GM18873 (cell line): ENCODE data around the gene CALML5.

Experiments
- ATAC-seq: cut with Tn5 transposase; IDR thresholded peaks from one replicate; pipeline ENCODE4 v1.9.1; 2021; ENCODE audit warnings: mild to moderate bottlenecking, moderate library complexity, moderate number of reproducible peaks; ENCODE audit not compliant: unreplicated experiment, low FRiP score

CALML5 gene

GRCh38 chr10:5519054-5519453 is 19.7 kb upstream of the CALML5 start:
- no peak for ATAC-seq

GRCh38 chr10:5518143-5518542 is 18.8 kb upstream of the CALML5 start:
- ATAC-seq = no peak

GRCh38 chr10:5517546-5517945 is 18.2 kb upstream of the CALML5 start:
- no peak for ATAC-seq

GRCh38 chr10:5515948-5516761 is 16.8 kb upstream of the CALML5 start:
- ATAC-seq = no peak

- no peak for ATAC-seq
Observed at GRCh38 chr10:5514226-5514850, 15.0 kb upstream of the CALML5 start.

GRCh38 chr10:5512881-5513612 is 13.7 kb upstream of the CALML5 start:
- ATAC-seq = no peak

GRCh38 chr10:5512331-5512730 is 13.0 kb upstream of the CALML5 start:
- ATAC-seq = no peak

GRCh38 chr10:5511885-5512280 is 12.5 kb upstream of the CALML5 start:
- no peak for ATAC-seq

GRCh38 chr10:5511231-5511884 is 12.0 kb upstream of the CALML5 start:
- no peak for ATAC-seq

- no peak for ATAC-seq
Observed at GRCh38 chr10:5510281-5511072, 11.1 kb upstream of the CALML5 start.

- no peak for ATAC-seq
Observed at GRCh38 chr10:5509691-5510090, 10.3 kb upstream of the CALML5 start.

- no peak for ATAC-seq
Observed at GRCh38 chr10:5509236-5509635, 9.9 kb upstream of the CALML5 start.

GRCh38 chr10:5508786-5509185 is 9.4 kb upstream of the CALML5 start:
- no peak for ATAC-seq

- ATAC-seq = no peak
Observed at GRCh38 chr10:5508161-5508604, 8.8 kb upstream of the CALML5 start.

GRCh38 chr10:5507649-5508131 is 8.3 kb upstream of the CALML5 start:
- no peak for ATAC-seq

- no peak for ATAC-seq
Observed at GRCh38 chr10:5506751-5507648, 7.6 kb upstream of the CALML5 start.

- ATAC-seq = no peak
Observed at GRCh38 chr10:5506246-5506645, 6.9 kb upstream of the CALML5 start.

- ATAC-seq = no peak
Observed at GRCh38 chr10:5504146-5505072, 5.0 kb upstream of the CALML5 start.
